ENCODE data around the gene FARS2. TPM values are rescaled to one million over a fixed set of nuclear protein-coding genes. Genes with fewer than 3 reads are reported as not detected.

The FARS2 gene
- total and polyA plus RNA-seq, 2 donors (not counting 1 experiment from before 2014, with no cell fraction given), result 33.0 to 35.5 TPM

DNA sequence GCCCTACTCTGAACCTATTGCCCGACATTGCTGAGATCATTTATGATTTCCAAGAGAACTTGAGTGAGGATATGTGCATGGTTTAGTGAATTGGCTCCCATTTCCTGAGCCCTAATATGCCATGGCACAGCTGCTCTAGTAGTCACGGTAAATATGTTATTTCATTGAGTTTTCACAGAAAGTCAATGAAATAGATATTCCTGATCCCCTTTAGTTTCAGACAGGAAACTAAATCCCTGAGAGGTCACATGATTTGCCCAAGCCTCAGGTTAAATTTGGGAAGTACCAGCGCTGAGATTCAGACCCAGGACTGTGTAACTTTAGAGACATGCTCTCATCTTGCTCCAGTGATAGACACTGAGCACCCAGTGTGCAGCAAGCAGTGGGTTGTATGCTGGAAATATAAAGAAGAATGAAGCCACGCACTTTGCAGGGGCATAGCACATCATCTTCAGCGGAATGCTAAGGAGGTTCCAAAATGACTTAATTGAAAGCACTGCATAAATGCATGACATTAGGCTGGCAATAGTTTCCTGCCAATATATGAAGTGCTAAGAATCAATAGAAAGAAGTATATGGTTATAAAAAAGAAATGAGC, 70.6 kb downstream of the FARS2 start:
- 98% methylated on average over 4 of the region's 5 CpGs for WGBS (ENCODE audit: insufficient coverage)
- no peak for ATAC-seq (ENCODE audit: low read depth)
- peaks cover 0 to 8% of the 10 kb centered on the region in 2 donors for H3K4me1 ChIP-seq (ENCODE audit: control insufficient read depth in 2 of 2, insufficient read depth in 2 of 2, low read length in 2 of 2)
- TF ChIP-seq EZH2 (IDR thresholded peaks at IDR 0.05; ENCODE audit: borderline replicate concordance, insufficient read depth, low read depth, low read length, poor library complexity, severe bottlenecking), result no peak
- TF ChIP-seq, protein P1, sequence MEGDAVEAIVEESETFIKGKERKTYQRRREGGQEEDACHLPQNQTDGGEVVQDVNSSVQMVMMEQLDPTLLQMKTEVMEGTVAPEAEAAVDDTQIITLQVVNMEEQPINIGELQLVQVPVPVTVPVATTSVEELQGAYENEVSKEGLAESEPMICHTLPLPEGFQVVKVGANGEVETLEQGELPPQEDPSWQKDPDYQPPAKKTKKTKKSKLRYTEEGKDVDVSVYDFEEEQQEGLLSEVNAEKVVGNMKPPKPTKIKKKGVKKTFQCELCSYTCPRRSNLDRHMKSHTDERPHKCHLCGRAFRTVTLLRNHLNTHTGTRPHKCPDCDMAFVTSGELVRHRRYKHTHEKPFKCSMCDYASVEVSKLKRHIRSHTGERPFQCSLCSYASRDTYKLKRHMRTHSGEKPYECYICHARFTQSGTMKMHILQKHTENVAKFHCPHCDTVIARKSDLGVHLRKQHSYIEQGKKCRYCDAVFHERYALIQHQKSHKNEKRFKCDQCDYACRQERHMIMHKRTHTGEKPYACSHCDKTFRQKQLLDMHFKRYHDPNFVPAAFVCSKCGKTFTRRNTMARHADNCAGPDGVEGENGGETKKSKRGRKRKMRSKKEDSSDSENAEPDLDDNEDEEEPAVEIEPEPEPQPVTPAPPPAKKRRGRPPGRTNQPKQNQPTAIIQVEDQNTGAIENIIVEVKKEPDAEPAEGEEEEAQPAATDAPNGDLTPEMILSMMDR (IDR thresholded peaks at IDR 0.05), result no peak
- no peaks in the 10 kb centered on the region for H3K9me3 ChIP-seq (ENCODE audit: control extremely low read depth in 1 of 3, control insufficient read depth in 2 of 3, insufficient read depth in 1 of 3, low read length in 2 of 3)
- H3K36me3 ChIP-seq (replicated peaks in 1 of 2; ENCODE audit: control extremely low read depth in 1 of 2, control insufficient read depth in 1 of 2, extremely low read depth in 1 of 2, insufficient read depth in 2 of 2, low read length in 1 of 2), result no peaks in the 10 kb centered on the region
- no peaks in the 10 kb centered on the region for H3K27me3 ChIP-seq (replicated peaks in 1 of 4; ENCODE audit: control extremely low read depth in 1 of 4, control insufficient read depth in 3 of 4, insufficient read depth in 4 of 4, low read length in 3 of 4)
- ChIA-PET CTCF (no interaction called here), POLR2A (interaction anchor here (0.6 kb wide), 1 partner anchor 1529 kb away, joined by 5 read pairs; no protein-coding TSS in a partner anchor)
- H3K27me3 Mint-ChIP-seq, result no peaks in the 10 kb centered on the region
- no peaks in the 10 kb centered on the region for H4K20me1 ChIP-seq (ENCODE audit: control insufficient read depth, insufficient read depth, low read length, poor library complexity, severe bottlenecking)
- H3K4me3 Mint-ChIP-seq, result no peak overlapping the region
- peaks cover 20% of the 10 kb centered on the region for H3K4me1 Mint-ChIP-seq
- no peak overlapping the region for H3K9ac ChIP-seq (ENCODE audit: low read length)
- no peak overlapping the region for H3K27ac ChIP-seq (ENCODE audit: low read length in 2 of 2)
- no peak overlapping the region for H3K27ac Mint-ChIP-seq
- intact Hi-C loops (cut with micrococcal nuclease), result no loop called here
- H3K9me3 Mint-ChIP-seq (ENCODE audit: insufficient read depth), result no peaks in the 10 kb centered on the region
- H3K4me3 ChIP-seq (ENCODE audit: control extremely low read depth in 1 of 5, extremely low read depth in 1 of 5, insufficient read depth in 1 of 5, low read depth in 2 of 5, low read length in 4 of 5), result no peak overlapping the region
- H3K4me2 ChIP-seq (replicated peaks; ENCODE audit: low read depth, low read length, poor library complexity, severe bottlenecking), result no peak overlapping the region
- DNase-seq, result no peak
- peaks cover 20% of the 10 kb centered on the region for H3K79me2 ChIP-seq (ENCODE audit: control insufficient read depth, insufficient read depth, low read length)
- H2AFZ ChIP-seq (ENCODE audit: insufficient read depth, low read depth, low read length, poor library complexity, severe bottlenecking), result no peak overlapping the region

DNA sequence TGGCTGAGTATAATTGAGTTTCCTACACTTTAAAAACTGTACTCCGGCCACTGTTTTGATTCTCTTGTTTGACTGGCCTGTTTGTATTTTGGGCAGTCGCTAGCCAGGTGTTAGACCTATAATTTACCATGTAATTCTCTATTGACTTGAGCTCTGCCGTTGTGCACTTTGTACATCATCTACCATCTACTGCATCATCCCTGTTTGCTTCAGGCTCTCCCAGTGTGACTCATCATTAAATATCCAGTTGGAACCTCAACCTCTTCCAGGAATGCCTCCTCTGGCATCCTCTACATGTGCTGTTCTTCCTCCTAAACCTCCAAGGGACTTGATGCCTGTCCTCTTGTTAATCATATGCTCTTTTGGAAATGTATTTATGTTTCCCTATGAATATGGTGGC, 72.3 kb downstream of the FARS2 start:
- 89% methylated on average over 2 of the region's 3 CpGs for WGBS (ENCODE audit: insufficient coverage)
- peaks cover 2 to 14% of the 10 kb centered on the region in 2 donors for H3K4me1 ChIP-seq (ENCODE audit: control insufficient read depth in 2 of 2, insufficient read depth in 2 of 2, low read length in 2 of 2)
- H2AFZ ChIP-seq (ENCODE audit: insufficient read depth, low read depth, low read length, poor library complexity, severe bottlenecking), result no peak overlapping the region
- peaks cover 27% of the 10 kb centered on the region for H3K79me2 ChIP-seq (ENCODE audit: control insufficient read depth, insufficient read depth, low read length)
- H3K4me3 Mint-ChIP-seq, result no peak overlapping the region
- no peak for TF ChIP-seq EZH2 (IDR thresholded peaks at IDR 0.05; ENCODE audit: borderline replicate concordance, insufficient read depth, low read depth, low read length, poor library complexity, severe bottlenecking)
- TF ChIP-seq, protein P1 (IDR thresholded peaks at IDR 0.05), result no peak
- H3K36me3 ChIP-seq (replicated peaks in 1 of 2; ENCODE audit: control extremely low read depth in 1 of 2, control insufficient read depth in 1 of 2, extremely low read depth in 1 of 2, insufficient read depth in 2 of 2, low read length in 1 of 2), result no peaks in the 10 kb centered on the region
- POLR2A ChIA-PET, result no interaction called here
- no peak for DNase-seq
- H4K20me1 ChIP-seq (ENCODE audit: control insufficient read depth, insufficient read depth, low read length, poor library complexity, severe bottlenecking), result no peaks in the 10 kb centered on the region
- H3K9me3 Mint-ChIP-seq (ENCODE audit: insufficient read depth), result no peaks in the 10 kb centered on the region
- no peaks in the 10 kb centered on the region for H3K9me3 ChIP-seq (ENCODE audit: control extremely low read depth in 1 of 3, control insufficient read depth in 2 of 3, insufficient read depth in 1 of 3, low read length in 2 of 3)
- CTCF ChIA-PET, result no interaction called here
- no peak for ATAC-seq (ENCODE audit: low read depth)
- peak overlapping the region; percentile 5 for H3K27ac Mint-ChIP-seq
- H3K4me2 ChIP-seq (replicated peaks; ENCODE audit: low read depth, low read length, poor library complexity, severe bottlenecking), result no peak overlapping the region
- H3K27me3 ChIP-seq (replicated peaks in 1 of 4; ENCODE audit: control extremely low read depth in 1 of 4, control insufficient read depth in 3 of 4, insufficient read depth in 4 of 4, low read length in 3 of 4), result no peaks in the 10 kb centered on the region
- no peaks in the 10 kb centered on the region for H3K27me3 Mint-ChIP-seq
- H3K4me1 Mint-ChIP-seq, result peaks cover 31% of the 10 kb centered on the region
- no peak overlapping the region for H3K9ac ChIP-seq (ENCODE audit: low read length)
- intact Hi-C loops (cut with micrococcal nuclease), result no loop called here
- no peak overlapping the region for H3K4me3 ChIP-seq (ENCODE audit: control extremely low read depth in 1 of 5, extremely low read depth in 1 of 5, insufficient read depth in 1 of 5, low read depth in 2 of 5, low read length in 4 of 5)
- H3K27ac ChIP-seq (ENCODE audit: low read length in 2 of 2), result no peak overlapping the region
